ENCODE results near the gene FILIP1. TPM values are rescaled to one million over a fixed set of nuclear protein-coding genes. Genes with fewer than 3 reads are reported as not detected.

Gene FILIP1
- total RNA-seq, 3 donors from 2014 or later: 2.9 to 4.3 (median 4.3) TPM

- Histone ChIP-seq H3K4me1 (no peaks in the 10 kb centered on the region), H3K27me3 (no peaks in the 10 kb centered on the region), H3K27ac (no peak overlapping the region), H3K36me3 (no peaks in the 10 kb centered on the region), H3K9me3 (no peaks in the 10 kb centered on the region), H3K4me3 (peak overlapping the region in 1 of 3 donors; percentile 39)
- TF ChIP-seq POLR2AphosphoS5 (IDR thresholded peaks at IDR 0.05): no peak
- TF ChIP-seq POLR2A (IDR thresholded peaks at IDR 0.05): no peak
- no peak for TF ChIP-seq CTCF (IDR thresholded peaks at IDR 0.05)
- intact Hi-C loops (cut with DNase I; ENCODE audit: low total_unique reads): no loop called here
- no peak for DNase-seq (ENCODE audit: low spot score in 2 of 2)
Measured at GRCh38 chr6:75348882-75349261, 144.7 kb downstream of the FILIP1 start.

- Histone ChIP-seq H3K27ac (no peak overlapping the region), H3K36me3 (no peaks in the 10 kb centered on the region), H3K9me3 (no peaks in the 10 kb centered on the region), H3K4me3 (no peak overlapping the region), H3K27me3 (no peaks in the 10 kb centered on the region), H3K4me1 (no peaks in the 10 kb centered on the region)
- intact Hi-C loops (cut with DNase I; ENCODE audit: low total_unique reads): no loop called here
- TF ChIP-seq CTCF (IDR thresholded peaks at IDR 0.05) (no peak), POLR2AphosphoS5 (IDR thresholded peaks at IDR 0.05) (no peak), POLR2A (IDR thresholded peaks at IDR 0.05) (no peak)
- no peak for DNase-seq (ENCODE audit: low spot score in 2 of 2)
Measured at GRCh38 chr6:75347898-75348610, 145.5 kb downstream of the FILIP1 start.

GRCh38 chr6:75345413-75345812 is 148.2 kb downstream of the FILIP1 start:
- TF ChIP-seq POLR2AphosphoS5 (IDR thresholded peaks at IDR 0.05) (no peak), CTCF (IDR thresholded peaks at IDR 0.05) (no peak), POLR2A (IDR thresholded peaks at IDR 0.05) (no peak)
- no peaks in the 10 kb centered on the region for H3K36me3 ChIP-seq
- no peaks in the 10 kb centered on the region for H3K27me3 ChIP-seq
- H3K27ac ChIP-seq: no peak overlapping the region
- H3K4me3 ChIP-seq: no peak overlapping the region
- intact Hi-C loops (cut with DNase I; ENCODE audit: low total_unique reads): no loop called here
- H3K9me3 ChIP-seq: no peaks in the 10 kb centered on the region
- DNase-seq (ENCODE audit: low spot score in 2 of 2): no peak
- no peaks in the 10 kb centered on the region for H3K4me1 ChIP-seq

- H3K4me1 ChIP-seq: no peaks in the 10 kb centered on the region
- H3K4me3 ChIP-seq: no peak overlapping the region
- no peak for DNase-seq (ENCODE audit: low spot score in 2 of 2)
- H3K27ac ChIP-seq: no peak overlapping the region
- intact Hi-C loops (cut with DNase I; ENCODE audit: low total_unique reads): no loop called here
- no peaks in the 10 kb centered on the region for H3K9me3 ChIP-seq
- H3K36me3 ChIP-seq: no peaks in the 10 kb centered on the region
- H3K27me3 ChIP-seq: no peaks in the 10 kb centered on the region
- no peak for TF ChIP-seq POLR2AphosphoS5 (IDR thresholded peaks at IDR 0.05)
- no peak for TF ChIP-seq POLR2A (IDR thresholded peaks at IDR 0.05)
- TF ChIP-seq CTCF (IDR thresholded peaks at IDR 0.05): no peak
Measured at GRCh38 chr6:75344455-75344854, 149.1 kb downstream of the FILIP1 start.

- TF ChIP-seq CTCF (IDR thresholded peaks at IDR 0.05) (no peak), POLR2AphosphoS5 (IDR thresholded peaks at IDR 0.05) (no peak), POLR2A (IDR thresholded peaks at IDR 0.05) (no peak)
- no peak overlapping the region for H3K27ac ChIP-seq
- no peak for DNase-seq (ENCODE audit: low spot score in 2 of 2)
- intact Hi-C loops (cut with DNase I; ENCODE audit: low total_unique reads): no loop called here
- no peaks in the 10 kb centered on the region for H3K9me3 ChIP-seq
- no peaks in the 10 kb centered on the region for H3K36me3 ChIP-seq
- no peaks in the 10 kb centered on the region for H3K4me1 ChIP-seq
- H3K27me3 ChIP-seq: no peaks in the 10 kb centered on the region
- no peak overlapping the region for H3K4me3 ChIP-seq
Measured at GRCh38 chr6:75344021-75344420, 149.6 kb downstream of the FILIP1 start.
